Smooth muscle cell (in vitro differentiated cells): ENCODE measurements around the gene TUFM. TPM values are rescaled to one million over a fixed set of nuclear protein-coding genes. Genes with fewer than 3 reads are reported as not detected.

ENCODE experiments used
- DNase-seq: peaks from one replicate; lab custom pipeline; 2025; ENCODE audit not compliant: unreplicated experiment; lab: John Stamatoyannopoulos, UW
- H2AFZ ChIP-seq: fragments of 200-600 bp; sonication (generic); 2 replicates; pipeline ENCODE4 v1.6.0; 2016; ENCODE audit warnings: antibody characterized with exemption, low read depth, mild to moderate bottlenecking
- H3F3A ChIP-seq: fragments of 200-600 bp; sonication (generic); 2 replicates; pipeline ENCODE4 v1.6.0; 2017; ENCODE audit warnings: antibody characterized with exemption, low read depth
- H3K27ac ChIP-seq: fragments of 200-600 bp; sonication (generic); 2 replicates; pipeline ENCODE4 v1.5.1; 2016; ENCODE audit warnings: low read depth, mild to moderate bottlenecking
- H3K27me3 ChIP-seq: fragments of 200-600 bp; sonication (generic); 2 replicates; pipeline ENCODE4 v1.6.1; 2016; ENCODE audit warnings: low read depth, mild to moderate bottlenecking
- H3K36me3 ChIP-seq: fragments of 200-600 bp; sonication (generic); 2 replicates; pipeline ENCODE4 v1.5.1; 2016; ENCODE audit warnings: low read depth
- H3K4me1 ChIP-seq: fragments of 200-600 bp; sonication (generic); 2 replicates; pipeline ENCODE4 v1.5.1; 2016; ENCODE audit warnings: low read depth
- H3K4me2 ChIP-seq: fragments of 200-600 bp; sonication (generic); 2 replicates; pipeline ENCODE4 v1.6.0; 2016; ENCODE audit warnings: mild to moderate bottlenecking
- H3K4me3 ChIP-seq: fragments of 200-600 bp; sonication (generic); 2 replicates; pipeline ENCODE4 v1.5.1; 2016; ENCODE audit warnings: mild to moderate bottlenecking
- H3K79me2 ChIP-seq: fragments of 200-600 bp; sonication (generic); 2 replicates; pipeline ENCODE4 v1.6.0; 2016; ENCODE audit warnings: low read depth, mild to moderate bottlenecking
- H3K9ac ChIP-seq: fragments of 200-600 bp; sonication (generic); 2 replicates; pipeline ENCODE4 v1.6.0; 2016; ENCODE audit warnings: low read depth
- H3K9me3 ChIP-seq: fragments of 200-600 bp; sonication (generic); replicated peaks from 2 replicates; pipeline ENCODE4 v1.5.1; 2016; ENCODE audit warnings: low read depth
- H4K20me1 ChIP-seq: fragments of 200-600 bp; sonication (generic); 2 replicates; pipeline ENCODE4 v1.6.0; 2016; ENCODE audit warnings: low read depth
- WGBS: methylation state at CpG from one replicate; pipeline ENCODE4 v1.1.7; 2016; ENCODE audit warnings: low lambda C conversion rate; 5-methylcytosine and 5-hydroxymethylcytosine counted together
- polyA plus RNA-seq: library from polyadenylated mRNA; unstranded; fragments of >200 nt; fragmentation: Nextera tagmentation; extraction: Ambion mirVana; gene quantifications from 2 replicates; pipeline ENCODE4 v1.2.1, GENCODE V29; 2016
- total RNA-seq: library from RNA; depleted of rRNA; stranded (reverse); fragments of >200 nt; gene quantifications from 2 replicates; pipeline ENCODE4 v1.2.3, GENCODE V29; 2014
- TF ChIP-seq, protein P1 (sequence below): fragments of 200-600 bp; sonication (generic); IDR thresholded peaks from 2 replicates; pipeline ENCODE4 v1.5.1; 2017; ENCODE audit warnings: borderline replicate concordance, mild to moderate bottlenecking, antibody characterized with exemption; ENCODE audit not compliant: insufficient read depth, poor library complexity, severe bottlenecking

The TUFM gene
- total and polyA plus RNA-seq, 2 experiments from 2014 or later: 76.1 to 191 TPM

DNA sequence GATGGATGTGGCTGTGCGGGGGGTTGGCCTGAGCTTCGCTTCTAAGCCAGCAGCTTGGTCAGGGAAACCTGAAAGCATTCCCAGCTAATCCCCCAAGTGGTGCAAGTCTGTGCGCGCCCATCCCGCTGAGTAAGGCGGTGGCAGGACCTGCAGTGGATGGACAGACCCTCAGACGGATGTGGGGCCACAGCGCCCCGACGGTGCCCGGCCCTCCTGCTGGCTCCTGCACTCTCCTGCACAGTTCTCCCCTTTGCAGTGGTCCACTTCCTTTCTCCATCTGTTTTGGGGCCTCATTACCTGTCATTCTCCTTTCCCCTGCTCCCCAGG is 34.4 kb upstream of the TUFM start:
- 37% methylated on average over 11 of the region's 11 CpGs for WGBS
- Histone ChIP-seq H3K79me2 (no peaks in the 10 kb centered on the region), H3F3A (no peaks in the 10 kb centered on the region), H3K27me3 (no peaks in the 10 kb centered on the region), H3K4me2 (peak overlapping the region; percentile 97), H3K4me3 (no peak overlapping the region), H3K4me1 (peaks cover 10% of the 10 kb centered on the region), H3K9ac (no peak overlapping the region), H3K27ac (no peak overlapping the region), H2AFZ (no peak overlapping the region), H3K9me3 (no peaks in the 10 kb centered on the region), H3K36me3 (no peaks in the 10 kb centered on the region), H4K20me1 (no peaks in the 10 kb centered on the region)
- TF ChIP-seq, protein P1, sequence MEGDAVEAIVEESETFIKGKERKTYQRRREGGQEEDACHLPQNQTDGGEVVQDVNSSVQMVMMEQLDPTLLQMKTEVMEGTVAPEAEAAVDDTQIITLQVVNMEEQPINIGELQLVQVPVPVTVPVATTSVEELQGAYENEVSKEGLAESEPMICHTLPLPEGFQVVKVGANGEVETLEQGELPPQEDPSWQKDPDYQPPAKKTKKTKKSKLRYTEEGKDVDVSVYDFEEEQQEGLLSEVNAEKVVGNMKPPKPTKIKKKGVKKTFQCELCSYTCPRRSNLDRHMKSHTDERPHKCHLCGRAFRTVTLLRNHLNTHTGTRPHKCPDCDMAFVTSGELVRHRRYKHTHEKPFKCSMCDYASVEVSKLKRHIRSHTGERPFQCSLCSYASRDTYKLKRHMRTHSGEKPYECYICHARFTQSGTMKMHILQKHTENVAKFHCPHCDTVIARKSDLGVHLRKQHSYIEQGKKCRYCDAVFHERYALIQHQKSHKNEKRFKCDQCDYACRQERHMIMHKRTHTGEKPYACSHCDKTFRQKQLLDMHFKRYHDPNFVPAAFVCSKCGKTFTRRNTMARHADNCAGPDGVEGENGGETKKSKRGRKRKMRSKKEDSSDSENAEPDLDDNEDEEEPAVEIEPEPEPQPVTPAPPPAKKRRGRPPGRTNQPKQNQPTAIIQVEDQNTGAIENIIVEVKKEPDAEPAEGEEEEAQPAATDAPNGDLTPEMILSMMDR: no peak
- DNase-seq: no peak

DNA sequence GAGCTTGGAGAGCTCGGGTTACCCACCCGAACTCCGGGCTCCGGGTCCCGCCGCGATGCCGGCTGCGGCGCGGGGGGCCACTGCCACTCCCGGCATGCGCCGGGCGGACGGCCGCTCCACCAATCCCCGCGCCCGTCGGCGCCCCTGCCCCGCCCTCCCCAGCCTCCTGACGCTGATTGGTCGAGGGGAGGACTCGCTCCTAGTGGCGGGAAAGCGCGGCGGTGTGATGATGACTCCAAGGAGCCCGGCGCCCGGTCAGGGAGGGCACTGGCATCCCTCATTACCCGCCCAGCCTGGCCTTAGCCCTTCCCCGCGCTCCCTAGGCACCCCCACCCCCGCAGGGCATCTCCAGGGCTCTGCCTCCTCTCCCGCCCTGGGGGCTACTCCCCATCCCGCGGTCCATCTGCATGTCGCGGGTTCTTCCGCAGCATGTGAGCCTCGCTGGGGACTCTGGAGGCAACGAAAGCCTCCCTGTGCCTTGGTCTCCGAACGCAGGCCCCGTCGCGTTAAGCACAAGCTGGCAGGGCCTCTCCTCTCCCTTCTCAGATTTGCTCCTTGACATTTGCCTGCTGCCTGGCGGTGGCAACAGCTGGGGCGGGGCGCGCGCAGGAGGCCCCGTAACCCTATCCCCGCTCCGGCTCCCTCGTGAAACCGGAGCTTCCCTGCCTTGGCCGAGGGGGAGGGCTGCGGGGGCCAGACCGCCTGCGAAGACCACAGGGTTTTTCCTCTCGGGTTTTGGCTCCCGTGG is 33.9 kb upstream of the TUFM start:
- no peaks in the 10 kb centered on the region for H3K79me2 ChIP-seq
- H3K4me1 ChIP-seq: peaks cover 10% of the 10 kb centered on the region
- H3K4me2 ChIP-seq: peak overlapping the region; percentile 97
- H3F3A ChIP-seq: no peaks in the 10 kb centered on the region
- DNase-seq: peak; percentile 67
- no peaks in the 10 kb centered on the region for H3K36me3 ChIP-seq
- H4K20me1 ChIP-seq: no peaks in the 10 kb centered on the region
- H3K9me3 ChIP-seq: no peaks in the 10 kb centered on the region
- no peak overlapping the region for H3K27ac ChIP-seq
- WGBS: 1% methylated on average over 60 of the region's 66 CpGs
- peak overlapping the region; percentile 53 for H3K9ac ChIP-seq
- H2AFZ ChIP-seq: peak overlapping the region; percentile 26
- TF ChIP-seq, protein P1: no peak
- H3K27me3 ChIP-seq: no peaks in the 10 kb centered on the region
- H3K4me3 ChIP-seq: peak overlapping the region; percentile 57

DNA sequence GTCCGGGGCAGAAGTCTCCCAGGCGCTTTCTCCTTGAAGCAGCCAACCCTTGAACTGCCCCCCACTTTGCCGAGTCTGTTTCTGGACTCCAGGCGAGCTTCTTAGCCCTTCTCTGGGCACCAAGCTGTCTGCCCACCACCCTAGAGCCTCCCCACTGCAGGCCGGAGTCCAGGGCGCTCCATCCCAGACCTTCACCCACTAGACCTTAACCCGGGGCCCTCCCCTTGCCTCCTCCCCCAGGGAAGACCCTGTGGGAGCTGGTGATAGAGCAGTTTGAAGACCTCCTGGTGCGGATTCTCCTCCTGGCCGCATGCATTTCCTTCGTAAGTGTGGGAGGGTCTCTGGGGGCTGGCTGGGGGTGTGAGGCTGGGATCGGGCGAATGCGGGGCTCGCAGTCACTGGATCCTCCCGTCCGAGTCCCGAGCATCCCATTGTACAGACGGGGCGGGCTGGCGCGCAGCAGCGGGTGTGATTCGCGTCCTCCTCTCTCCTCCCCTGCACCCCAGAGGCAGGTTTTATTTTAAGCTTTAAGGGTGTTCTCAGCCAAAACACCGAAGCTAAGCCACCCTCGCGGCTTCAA is 33.2 kb upstream of the TUFM start:
- Histone ChIP-seq H3K4me1 (peaks cover 10% of the 10 kb centered on the region), H3K4me2 (peak overlapping the region; percentile 97), H3K36me3 (no peaks in the 10 kb centered on the region), H3K27ac (no peak overlapping the region), H3K27me3 (no peaks in the 10 kb centered on the region), H2AFZ (peak overlapping the region; percentile 26), H3K9ac (peak overlapping the region; percentile 53), H3K79me2 (no peaks in the 10 kb centered on the region), H3F3A (no peaks in the 10 kb centered on the region), H3K4me3 (peak overlapping the region; percentile 57), H3K9me3 (no peaks in the 10 kb centered on the region), H4K20me1 (peaks cover under 1% of the 10 kb centered on the region)
- DNase-seq: no peak
- TF ChIP-seq, protein P1: no peak
- 4% methylated on average over 26 of the region's 27 CpGs for WGBS
